GM21576 (cell line): ENCODE results near the gene PMPCB.

Experiments
- ATAC-seq: cut with Tn5 transposase; IDR thresholded peaks from one replicate; pipeline ENCODE4 v1.9.1; 2021; ENCODE audit warnings: mild to moderate bottlenecking, moderate library complexity; ENCODE audit not compliant: unreplicated experiment

Gene PMPCB

DNA sequence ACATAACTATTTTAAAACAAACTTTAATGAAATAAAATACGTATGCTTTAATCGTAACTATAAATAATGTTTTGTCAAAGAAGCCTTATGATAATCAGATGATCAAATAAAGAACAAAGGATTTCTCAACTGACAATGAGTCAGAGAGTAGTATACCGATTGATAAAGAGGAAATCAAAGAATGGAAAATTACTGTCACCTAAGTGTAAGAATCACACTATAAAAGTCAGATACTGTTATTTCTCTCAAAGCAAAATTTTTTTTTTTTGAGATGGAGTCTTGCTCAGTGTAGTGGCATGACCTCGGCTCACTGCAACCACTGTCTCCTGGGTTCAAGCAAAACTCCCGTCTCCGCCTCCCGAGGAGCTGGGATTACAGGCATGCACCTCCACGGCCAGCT lies 28.5 kb downstream of the PMPCB start:
- ATAC-seq: no peak

DNA sequence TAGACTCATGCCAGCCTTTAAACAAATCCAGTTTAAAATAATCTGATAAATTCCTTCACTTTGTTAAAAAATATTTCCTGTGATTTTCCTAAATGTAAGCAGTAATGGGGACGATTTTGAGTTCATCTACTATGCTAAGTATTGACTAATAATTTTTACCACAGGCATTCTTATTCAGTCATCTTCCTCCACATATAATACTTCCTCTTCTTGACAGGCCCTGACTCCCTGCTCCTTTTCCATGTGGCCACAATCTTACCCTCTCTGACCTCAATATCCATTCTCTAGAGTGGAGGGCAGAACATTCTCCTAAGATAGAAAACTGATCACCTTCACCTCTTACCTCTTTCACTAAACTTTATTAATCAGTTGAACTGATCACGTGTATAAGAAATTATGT lies 39.5 kb downstream of the PMPCB start:
- ATAC-seq: no peak

DNA sequence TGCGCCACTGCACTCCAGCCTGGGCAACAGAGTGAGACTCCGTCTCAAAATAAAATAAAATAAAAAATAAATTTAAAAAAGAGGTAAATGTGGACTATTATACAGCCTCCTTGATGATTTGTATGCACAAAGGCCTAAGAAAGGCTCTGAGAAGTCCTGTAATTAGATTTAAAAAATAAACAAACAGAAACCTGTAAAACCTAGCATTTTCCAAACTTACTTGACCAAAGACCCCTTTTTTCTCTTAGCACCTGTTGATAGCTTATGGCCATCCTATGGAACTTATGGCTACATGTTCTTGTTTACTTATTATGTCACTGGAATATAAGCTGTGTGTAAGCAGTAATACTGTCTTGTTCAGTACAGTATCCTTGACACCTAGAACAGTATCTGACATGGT lies 41.6 kb downstream of the PMPCB start:
- no peak for ATAC-seq

DNA sequence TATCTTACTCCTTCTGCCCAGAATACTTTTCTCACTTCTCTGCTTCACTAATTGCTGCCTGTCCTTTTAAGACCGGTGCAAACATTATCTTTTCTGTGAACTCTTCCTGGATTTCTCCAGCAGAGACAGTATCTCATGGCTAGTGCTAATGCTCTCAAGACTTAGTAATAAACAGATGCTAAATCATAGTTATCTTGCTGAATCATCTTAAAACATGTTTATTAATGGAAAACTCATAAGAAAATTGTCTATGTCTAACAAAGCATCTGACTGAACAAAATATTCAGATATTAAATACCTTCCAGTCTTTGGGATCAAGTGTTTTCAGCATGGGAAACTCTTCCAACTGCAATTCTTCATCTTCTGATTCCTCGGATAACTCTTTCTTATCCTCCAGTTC lies 44.2 kb downstream of the PMPCB start:
- no peak for ATAC-seq

DNA sequence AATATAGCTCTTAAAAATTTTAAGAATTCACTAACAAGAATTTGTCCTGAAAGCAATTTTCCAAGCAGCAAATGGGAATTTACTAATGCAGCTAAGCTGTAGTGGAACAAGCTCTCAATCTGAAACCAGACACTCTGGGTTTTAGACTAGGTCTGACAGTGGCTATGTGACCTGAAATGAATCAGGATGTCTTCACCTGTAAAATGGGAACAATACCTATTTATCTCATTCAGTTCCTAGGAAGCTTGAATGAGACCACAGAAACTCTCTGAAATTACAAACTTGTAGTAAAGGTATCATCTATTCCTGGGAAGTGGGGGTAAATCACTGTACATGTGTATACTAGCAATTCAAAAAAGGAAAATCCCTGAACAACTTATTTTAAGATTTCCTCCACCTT lies 46.1 kb downstream of the PMPCB start:
- no peak for ATAC-seq

DNA sequence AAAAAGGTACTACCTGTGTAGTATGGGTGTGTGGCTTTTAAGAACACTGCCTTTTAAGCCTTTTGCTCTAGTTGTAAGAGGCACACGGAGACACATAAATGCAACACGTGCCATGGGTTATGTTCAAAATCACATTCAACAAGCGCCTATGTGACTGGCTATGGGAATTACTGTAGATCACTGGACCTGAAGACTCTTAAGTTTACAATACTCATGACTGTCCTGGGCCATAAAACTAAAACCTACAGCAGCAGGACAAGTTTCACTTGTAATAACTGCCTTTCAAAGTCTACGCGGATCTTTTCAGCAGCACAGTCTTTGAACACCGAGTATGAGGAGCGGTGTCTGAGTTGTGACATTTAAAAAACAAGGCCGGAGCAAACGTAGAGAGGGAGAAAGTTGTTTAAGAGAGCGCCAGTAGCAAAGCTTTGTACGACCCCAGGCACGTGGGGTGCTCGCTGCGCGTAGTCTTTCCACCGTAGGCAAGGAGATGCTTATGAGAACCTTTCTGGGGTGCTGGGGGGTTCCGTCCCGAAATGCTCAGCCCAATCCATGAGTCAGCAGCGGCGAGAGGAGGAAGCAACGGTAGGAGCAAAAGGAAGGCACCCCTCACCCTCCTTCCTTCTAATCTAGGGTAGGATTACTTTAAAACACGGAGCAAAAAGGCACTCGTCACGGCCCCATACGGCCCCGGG lies 46.7 kb downstream of the PMPCB start:
- ATAC-seq: peak; percentile 3

DNA sequence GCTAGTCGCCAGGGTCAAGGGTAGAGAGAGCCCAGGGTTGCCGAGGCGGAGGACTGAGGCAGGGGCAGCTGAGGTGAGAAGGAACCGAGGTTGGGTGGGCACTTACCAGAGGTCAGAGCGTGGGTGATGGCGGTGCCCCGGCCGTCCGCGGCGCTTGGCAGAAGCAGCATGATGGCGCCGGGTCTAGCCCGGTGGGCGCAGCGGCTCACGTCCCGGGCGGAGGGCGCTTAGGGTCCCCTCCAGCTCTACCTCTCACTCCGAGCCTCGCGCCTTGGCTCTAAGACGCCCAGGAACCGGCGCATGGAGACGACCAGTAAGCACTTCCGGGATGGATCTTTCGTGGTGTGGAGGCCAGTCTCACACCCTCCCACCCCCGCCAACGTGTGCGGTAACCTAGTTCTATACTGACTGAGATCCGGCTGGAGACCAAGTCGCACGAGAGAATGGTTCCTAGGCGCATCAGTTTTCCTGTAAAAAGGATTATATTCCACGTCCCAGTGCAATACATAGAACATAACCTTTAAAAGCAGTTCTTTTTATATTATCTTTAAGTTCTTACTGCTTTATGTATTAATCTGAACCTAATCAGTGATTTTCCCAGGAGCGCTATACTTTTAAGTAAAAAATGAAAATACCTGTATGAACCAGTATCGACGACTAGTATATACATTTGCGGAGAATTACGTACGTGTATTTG lies 47.4 kb downstream of the PMPCB start, which contains the start of gene DNAJC2:
Gene DNAJC2, minus strand, starts transcription at position 315 of the 697 bp plus-strand sequence. Its CDS starts 145 bp downstream, at position 170.
- ATAC-seq: peak; percentile 72

DNA sequence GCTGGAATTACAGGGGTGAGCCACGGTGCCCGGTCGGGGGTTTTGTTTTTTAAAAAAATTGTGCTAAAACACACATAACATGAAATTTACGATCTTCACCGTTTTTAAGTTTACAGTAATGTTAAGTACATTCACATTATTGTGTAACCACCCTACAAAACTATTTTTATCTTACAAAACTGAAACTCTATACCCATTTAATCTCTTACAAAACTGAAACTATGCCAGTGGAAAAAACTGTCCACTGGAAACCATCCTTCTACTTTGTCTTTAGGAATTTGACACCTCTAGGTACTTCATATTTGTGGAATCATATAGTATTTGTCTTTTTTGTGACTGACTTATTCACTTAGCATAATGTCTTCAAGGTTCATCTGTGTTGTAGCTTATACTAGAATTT lies 49.2 kb downstream of the PMPCB start:
- ATAC-seq: no peak

DNA sequence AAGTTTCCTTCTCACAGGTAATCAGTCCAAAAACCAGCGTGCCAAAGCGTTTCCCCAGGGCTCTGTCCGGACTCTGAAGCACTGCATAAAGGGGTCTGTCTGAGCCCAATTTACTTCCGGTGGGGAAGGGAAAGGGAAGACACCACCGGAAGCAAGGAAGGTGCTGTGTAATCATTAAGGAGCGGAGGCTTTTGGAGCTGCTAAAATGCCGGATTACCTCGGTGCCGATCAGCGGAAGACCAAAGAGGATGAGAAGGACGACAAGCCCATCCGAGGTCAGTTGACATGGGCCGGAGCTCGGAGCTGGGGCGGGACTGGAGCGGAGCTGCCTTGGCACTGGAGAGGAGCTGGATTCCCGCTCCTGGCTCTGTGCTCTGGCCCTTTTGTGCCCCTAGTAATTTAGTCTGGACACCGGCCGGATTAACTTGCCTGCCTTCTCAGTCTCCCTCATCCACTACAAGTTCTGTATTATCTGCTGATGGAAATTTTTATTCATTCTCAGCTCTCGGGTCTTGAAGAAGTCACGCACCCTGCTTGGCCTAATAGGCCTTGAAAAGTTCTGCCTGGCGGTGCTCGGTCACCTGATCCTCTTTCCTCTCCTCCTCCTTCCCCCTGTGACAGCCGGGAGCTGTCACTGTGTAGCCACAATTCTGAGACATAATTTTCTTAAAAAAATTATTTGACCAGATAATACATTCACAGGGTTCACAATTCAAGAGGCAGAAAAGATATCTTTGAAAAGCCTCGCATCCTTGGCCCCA lies 50.5 kb downstream of the PMPCB start, which contains the start of gene PSMC2:
Gene PSMC2, plus strand, starts transcription at position 137 of the 761 bp plus-strand sequence. Its CDS starts 69 bp downstream, at position 206.
- ATAC-seq: peak; percentile 62

DNA sequence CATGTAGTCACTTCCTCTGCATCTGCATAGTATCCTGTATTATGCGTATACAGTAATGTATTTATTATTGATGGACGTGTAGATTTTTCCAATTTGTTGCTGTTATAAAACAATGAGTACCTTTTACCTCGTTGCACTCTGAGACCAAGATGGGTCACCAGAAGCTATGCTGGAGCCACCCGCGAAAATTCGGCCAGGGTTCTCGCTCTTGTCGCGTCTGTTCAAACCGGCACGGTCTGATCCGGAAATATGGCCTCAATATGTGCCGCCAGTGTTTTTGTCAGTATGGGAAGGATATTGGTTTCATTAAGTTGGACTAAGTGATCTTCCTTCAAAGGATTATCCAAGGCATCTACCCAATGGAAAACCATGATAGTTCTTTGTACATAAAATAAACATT lies 51.2 kb downstream of the PMPCB start:
- ATAC-seq: no peak

DNA sequence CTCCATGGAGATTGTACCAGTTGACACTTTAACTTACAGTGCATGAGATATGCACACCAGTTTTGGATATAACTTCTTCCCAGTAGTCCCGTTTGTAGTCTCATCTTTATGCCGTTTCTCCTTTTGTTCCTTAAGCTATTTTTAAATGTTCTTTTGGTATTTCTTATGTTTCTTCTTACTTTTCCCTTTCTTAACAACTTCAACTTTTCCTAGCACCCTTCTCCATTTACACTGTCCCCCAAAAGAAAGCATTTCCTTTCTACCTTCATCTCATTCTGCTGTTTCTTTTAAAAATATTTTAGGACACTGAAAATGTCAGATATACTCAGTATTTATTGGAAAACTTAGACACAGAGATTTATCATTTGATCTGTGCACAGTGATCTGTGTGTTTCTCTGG lies 51.7 kb downstream of the PMPCB start:
- ATAC-seq: no peak

DNA sequence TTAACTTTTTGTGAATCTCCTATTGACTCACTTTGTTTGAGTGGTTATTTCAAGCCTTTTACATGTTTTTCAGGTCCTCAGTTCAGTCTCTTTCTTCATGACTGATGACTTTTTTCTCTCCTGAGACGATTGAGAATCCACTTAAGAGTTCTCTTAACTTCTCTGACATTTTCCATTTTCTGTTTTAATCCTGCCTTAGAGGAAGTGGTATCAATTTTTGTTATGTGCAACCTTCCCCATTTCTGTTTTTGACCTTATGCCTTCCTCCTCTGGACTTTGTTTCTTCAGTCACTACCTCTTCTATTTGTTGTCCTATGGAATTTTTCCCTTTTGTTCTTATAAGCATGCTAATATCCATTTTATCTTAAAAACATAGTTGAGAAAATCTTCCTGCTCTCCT lies 52.6 kb downstream of the PMPCB start:
- ATAC-seq: no peak
